NCI-H526 treated with DMSO at 0.1 percent for 48 hours (cell line): ENCODE data around the gene TBCEL.
"Not testable (repeated sequence)": the region's sequence is repeated elsewhere in the genome, so short reads cannot be mapped to it uniquely, and the experiment has no call there.

Experiments
- DNase-seq: peaks from one replicate; lab custom pipeline; 2025; lab: John Stamatoyannopoulos, UW

TBCEL gene, protein sequence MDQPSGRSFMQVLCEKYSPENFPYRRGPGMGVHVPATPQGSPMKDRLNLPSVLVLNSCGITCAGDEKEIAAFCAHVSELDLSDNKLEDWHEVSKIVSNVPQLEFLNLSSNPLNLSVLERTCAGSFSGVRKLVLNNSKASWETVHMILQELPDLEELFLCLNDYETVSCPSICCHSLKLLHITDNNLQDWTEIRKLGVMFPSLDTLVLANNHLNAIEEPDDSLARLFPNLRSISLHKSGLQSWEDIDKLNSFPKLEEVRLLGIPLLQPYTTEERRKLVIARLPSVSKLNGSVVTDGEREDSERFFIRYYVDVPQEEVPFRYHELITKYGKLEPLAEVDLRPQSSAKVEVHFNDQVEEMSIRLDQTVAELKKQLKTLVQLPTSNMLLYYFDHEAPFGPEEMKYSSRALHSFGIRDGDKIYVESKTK

DNA sequence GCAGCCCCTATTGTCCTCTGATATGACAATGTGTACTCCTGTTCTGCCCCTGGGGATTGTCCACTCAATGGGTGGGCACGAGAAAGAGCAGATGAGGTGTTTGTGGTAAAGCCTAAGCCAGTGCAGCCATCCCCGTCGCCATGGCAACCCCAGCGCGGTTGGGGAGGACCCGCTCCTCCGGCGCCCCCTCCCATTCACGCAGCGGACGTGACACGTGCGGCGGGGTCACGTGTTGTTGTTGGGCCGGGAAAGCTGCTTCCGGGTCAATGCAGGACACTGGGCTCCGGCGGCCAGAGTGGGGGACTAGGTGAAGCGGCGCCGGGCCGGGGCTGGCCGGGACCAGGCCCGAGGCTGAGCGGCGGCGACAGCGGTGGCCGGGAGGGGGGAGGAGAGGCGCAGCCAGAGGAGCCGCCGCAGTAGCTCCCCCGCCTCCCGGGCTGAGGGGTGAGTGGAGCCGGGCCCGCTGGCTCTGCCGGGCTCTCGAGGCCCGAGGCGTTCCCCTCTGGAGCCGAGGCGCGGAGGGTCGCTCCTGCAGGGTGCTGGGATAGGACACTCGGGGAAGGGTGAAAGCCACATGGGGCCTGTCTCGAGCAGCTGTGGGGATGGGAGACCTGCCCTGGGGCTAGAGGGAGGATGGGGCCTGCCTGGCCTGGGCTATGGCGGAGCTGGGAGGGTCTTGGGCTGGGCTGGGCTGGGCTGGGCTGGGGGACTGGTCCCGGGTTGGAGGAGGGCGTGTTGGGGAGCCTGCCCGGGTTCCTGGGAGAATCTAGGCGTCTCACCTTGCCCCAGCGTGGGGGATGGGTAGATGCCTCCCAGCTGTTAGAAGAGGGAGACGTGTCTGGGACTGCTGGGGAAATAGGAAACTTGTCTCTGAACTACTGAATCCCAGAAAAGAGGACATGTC lies at the start of gene TBCEL:
TSS of gene TBCEL (plus strand) at position 255 of the 904 bp plus-strand sequence. CDS start 21,589 bp downstream, outside the sequence.
- DNase-seq = peak; percentile 89

DNA sequence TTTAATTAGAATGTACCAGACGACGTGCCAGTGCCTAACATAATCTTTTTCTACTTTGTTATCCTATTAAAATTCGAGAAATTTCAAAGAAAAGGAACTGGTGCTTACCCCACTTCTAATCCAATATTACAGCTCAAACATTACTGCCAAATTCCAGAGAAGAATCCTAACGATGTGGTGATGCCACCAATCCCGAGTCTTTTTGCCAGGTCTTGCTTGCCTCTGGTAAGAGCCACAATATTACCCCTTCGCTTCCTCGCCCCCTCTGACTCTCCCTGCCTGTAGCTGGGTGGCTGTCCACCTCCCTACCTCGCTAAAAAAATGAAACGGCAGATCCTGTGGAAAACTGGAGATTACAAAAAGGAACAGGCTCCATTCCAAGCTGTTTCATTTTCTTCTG lies 49.4 kb upstream of the TBCEL start:
- DNase-seq = no peak

DNA sequence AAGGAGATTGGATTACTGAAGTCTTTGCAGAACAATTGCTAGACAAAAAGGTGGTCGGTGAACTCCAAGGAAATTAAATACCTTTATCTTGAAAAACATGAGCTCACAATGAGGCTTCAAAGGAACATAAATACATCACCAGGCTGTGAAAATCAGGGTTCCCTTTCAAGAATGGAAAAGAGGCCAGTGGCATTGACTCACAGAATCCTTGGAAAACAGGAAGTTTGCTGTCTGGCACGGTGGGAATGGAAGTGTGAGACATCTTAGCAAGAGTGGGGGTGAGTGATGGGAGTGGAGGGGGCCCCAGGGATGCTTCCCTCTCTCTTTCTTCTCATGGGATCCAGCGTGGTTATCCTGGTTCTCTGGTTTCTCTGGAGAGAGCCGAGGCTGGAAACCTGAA lies 48.9 kb upstream of the TBCEL start:
- no peak for DNase-seq

DNA sequence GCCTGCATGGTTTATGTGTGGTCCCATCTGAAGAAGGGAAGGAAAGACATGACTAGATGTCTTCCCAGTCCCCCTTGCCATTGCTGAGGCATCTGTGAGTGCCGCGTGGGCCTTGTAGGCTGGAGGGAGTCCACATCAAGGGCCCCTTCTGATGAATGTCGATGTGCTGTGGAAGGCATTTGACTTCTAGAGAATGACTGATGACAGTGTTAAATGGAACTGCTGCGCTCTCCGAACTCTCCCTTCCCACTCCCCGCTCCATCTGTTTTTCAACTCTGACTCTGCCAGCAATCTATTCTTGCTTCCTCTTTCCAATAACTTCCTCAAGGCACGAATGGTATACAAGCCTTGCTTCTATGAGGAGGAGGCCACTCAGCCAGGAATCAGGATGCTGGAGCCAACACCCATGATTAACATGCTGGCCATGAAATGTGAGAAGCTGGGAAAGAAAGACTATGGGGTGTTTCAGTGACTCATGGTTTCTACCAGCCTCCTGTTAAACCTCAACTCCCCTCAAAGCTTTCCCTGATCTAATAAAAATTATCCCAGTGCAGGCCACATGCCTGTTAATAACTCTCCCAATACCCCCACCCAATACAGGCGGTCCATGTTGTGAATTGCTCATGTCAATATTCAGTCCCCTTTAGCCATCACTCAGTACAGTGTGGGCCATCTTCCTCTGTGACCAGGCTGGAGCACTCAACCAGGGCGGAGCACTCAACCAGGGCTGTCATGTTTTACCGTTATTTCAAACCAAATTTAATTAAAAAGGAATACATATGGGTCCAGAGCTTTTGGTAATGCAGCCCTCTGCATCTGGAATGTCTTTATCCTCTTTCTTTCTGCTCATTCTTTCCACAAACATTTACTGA lies 46.4 kb upstream of the TBCEL start:
- no peak for DNase-seq

DNA sequence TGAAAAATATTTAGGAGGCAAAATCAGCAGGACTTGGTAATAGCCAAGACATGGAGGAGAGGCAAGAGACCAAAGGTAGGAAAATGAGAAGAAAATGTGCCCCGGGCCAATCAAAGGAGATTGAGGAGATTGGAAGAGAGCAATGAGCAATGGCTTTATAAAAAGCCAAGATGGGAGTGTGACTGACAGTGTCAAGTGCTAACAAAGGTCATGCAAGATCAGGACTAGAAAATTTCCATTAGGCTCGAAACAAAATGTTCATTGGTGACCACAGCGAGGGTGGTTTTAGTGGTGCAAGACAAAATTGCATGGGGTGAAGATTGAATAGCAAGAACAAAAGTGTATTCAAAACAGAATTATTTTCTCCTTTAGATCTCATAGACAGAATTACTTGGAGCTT lies 45.2 kb upstream of the TBCEL start:
- no peak for DNase-seq

DNA sequence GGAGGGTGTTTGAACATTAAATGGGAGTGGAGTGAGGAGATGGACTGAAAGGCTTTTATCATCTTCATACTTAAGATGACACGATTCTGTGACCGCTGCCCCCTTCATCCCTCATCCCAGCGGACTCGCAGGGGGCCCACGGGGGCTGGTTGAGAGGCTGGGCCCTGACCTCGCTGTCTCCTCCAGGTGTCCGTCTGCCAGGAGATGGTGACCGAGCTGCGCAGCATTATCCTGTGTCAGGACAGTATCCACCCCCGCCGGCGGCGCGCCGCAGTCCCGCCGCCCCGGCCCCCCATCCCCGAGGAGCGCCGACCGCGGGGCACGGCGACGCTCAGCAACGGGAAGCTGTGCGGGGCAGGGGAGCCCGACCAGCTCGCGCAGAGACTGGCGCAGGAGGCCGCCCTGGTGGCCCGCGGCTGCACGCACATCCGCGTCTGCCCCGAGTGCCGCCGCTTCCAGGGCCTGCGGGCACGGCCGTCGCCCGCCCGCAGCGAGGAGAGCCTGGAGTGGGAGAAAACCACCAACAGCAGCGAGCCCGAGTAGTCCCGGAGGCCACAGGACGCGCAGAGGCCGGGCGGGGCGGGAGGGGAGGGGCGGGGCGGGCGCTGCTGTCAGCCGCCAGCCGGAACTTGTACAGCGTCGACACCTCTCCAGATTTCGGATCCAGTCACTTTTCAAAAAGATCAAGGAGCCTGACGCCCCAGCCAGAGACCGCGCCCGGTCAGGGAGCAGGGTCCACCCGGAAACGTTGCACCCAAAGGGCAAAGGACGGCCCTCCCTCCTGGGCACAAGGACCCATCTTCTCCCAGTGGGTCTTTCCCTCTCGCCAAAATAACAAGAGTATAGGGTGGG lies 38.0 kb upstream of the TBCEL start:
- peak; percentile 53 for DNase-seq

DNA sequence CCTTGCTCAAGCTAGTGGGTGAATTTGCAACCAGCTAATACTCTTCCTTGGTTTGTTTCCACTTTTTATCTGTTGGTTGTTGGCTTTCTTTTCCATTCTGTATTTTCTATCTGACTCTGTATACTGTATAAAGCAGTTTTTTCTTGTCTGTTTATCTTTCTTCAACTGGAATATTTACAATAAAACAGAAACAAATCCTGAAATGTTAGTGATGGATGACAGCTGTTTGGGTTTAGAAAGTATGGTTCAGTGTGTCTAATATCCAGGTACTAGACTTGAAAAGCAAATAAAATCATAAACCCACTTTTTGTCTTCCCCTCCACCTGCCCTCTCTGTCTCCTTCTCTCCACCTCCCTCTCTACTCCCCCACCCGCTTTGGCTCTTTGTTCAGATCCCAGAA lies 35.3 kb upstream of the TBCEL start:
- no peak for DNase-seq

DNA sequence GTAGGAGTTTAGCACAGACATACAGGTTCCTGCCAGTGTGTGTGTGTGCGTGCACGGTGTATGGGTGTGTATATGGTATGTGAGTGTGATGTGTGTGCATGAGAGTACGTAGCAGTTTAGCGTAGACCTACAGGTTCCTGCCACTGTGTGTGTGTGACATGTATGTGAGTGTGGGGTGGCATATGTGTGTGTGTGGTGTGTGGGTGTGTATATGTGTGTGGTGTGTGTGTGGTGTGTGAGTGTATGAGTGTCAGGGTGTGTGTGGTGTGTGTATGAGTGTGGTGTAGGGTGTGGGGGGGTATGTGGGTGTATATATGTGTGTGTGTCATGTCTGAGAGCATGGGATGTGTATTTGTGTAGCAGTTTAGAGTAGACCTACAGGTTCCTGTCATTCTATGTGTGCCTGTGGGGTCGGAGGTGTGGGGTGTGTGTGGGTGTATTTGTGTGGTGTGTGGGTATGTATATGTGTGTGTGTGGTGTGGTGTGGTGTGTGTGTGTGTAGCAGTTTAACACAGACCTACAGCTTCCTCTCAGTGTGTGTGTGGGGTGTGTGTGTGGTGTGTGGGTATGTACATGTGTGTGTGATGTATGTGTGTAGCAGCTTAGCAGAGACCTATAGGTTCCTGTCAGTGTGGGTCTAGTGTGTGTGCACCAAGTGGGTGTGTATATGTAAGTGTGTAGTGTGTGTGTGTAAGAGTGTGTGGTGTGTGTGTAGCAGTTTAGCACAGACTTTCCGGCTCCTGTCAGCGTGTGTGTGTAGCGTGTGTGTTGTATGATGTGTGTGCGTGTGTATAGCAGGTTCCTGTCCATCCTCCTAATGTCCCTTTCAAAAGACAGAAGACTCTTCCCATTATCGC lies 31.8 kb upstream of the TBCEL start:
- DNase-seq = no peak

DNA sequence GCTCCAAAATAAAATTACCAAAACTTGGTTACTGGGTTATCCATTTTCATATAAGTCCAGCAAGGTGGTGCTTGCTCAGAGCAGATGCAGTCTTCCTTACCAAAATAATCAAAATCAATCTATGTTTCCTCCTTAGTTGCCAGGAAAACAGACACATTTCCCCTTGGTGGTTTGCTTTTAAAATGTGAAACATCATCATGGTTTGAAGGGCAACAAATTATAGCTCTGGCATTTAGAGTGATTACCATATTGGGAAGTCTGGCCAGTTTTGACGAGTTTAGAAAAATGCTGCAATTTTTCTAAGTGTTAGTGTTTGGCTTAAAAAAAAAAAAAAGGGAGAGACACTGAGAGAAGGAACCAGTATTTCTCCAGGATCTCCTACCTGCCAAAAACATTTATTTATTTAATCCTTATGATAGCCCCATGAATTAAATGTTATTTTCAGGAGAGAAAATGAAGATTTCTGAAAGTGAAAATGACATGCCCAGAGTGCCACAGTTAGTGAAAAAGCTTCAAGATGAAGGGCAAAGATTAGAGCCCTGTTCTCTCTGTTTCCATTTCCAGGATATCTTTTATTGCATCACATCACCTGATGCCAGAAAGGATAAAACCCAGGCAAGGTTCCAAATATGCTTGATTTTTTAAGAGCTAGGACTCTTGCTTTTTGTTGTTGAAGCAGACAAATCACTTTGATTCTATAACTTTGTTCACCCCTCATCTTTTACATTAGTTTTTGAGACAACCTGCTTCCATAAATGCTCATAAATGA lies 29.6 kb upstream of the TBCEL start:
- DNase-seq = no peak

DNA sequence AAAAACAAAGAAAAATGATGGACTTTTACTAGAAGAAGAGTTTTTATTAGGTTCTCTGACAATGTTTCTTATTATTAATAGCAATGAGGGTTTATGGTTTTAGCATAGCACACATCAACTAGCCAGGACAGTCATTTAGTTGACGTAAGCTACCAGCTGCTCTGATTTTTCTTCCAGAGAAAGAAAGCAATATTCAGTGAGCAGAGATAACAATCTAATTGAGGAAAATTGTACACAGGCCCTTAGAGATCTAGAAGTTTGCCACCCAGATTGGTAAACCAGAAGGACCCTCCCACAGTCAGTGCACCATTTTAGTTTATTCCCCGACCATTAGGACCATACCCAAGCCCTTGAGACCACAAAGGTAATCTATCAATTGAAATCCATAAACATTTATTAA lies 28.7 kb upstream of the TBCEL start:
- DNase-seq = no peak

DNA sequence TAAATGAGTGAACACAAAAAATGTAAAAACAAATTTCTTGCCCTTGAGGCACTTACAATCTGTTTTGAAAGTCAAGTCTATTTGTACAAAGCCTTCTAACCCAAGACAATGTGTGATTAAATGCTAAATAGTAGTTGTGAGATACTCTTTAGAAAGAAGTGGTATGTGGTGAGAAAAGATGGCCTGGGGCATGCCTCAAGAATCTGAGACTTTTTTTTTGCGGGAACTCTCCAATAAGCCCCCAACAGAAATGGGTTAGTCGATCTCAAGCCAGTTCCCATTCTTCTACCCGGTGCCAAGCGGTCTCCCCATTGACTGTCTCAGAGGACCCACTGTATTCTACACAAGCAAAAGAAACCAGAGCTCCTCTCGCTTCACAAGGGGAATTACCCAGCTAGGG lies 26.9 kb upstream of the TBCEL start:
- no peak for DNase-seq

DNA sequence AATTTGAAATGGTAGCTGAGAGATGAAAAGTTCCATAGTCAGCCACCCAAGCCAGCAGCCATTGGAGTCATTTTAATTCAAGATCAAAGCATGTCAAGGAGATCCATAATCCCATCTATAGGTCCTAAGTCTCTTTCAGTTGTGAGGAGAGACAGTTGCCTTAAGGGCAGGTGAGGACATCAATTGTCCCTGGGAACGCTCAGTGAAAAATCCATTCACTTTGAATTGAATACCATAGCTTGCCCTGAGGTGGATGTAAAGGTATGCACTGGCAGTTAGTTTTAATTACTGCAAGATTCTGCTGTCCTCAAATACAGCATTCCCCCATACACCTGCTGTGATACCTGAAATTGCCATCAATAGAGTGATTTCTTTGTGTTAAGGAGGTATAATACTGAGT lies 25.3 kb upstream of the TBCEL start:
- no peak for DNase-seq

DNA sequence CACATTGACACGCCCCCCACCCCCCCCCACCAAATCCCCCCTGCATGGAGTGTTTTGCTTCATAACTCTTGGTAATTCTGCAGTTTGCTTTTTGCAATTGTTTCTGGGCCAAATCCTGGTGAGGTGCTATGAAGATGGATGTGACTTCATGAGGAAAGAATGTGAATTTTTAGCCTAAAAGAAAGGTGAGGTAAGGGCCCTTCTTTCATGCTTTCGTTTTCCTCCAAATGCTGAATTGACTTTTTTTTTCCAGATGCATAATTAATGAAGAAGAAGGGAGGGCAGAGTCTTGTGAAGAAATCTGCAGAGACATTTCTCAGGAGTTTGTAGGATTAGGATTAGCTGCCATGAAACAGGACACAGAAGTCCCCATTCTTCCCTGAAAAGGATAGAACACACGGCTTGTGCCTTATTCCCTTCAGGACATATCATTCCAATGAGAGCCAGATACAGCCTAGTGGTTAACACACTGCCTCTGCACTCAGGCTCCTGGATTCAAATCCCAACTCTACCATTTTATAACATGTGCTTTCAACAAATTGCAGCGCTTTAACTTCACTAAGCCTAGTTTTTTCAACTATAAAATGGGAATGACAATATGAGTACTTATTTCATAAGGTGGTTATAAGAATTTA lies 19.6 kb upstream of the TBCEL start:
- no peak for DNase-seq

DNA sequence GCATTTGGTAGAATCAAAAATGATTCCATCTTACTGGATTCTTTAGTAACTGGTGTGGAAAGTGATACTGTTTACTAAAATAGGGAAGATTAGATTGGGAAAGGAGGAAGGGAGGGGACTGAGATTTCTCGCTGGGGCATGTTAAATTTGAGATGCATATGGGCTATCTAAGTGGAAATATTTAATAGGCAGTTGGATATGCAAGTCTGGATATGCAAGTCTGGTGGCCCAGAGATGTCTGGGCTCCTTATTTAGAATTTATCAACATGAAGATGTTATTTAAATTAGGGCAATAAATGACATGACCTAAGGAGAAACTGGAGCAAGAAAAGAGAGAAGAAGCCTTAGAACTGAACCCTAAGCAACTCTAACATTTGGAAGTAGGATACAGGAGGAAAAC lies 17.0 kb upstream of the TBCEL start:
- DNase-seq = no peak

DNA sequence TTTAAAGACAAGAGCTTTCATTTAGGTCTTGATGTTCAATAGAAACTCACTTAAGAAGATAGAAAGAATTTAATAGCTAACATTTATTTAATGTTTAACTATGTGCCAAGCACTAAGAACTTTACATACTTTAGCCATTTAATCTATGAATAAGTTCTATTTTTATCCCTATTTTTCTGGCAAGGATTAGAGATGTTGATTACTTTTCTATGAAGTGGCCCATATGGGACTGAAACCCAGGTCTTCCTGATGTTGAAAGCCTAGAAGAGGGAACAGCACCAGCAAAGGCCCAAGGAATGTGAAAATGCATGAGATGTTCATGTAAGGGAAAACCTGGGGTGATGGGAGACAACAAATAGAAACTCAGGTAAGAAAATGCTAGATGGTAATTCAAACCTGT lies 15.4 kb upstream of the TBCEL start:
- DNase-seq = no peak

DNA sequence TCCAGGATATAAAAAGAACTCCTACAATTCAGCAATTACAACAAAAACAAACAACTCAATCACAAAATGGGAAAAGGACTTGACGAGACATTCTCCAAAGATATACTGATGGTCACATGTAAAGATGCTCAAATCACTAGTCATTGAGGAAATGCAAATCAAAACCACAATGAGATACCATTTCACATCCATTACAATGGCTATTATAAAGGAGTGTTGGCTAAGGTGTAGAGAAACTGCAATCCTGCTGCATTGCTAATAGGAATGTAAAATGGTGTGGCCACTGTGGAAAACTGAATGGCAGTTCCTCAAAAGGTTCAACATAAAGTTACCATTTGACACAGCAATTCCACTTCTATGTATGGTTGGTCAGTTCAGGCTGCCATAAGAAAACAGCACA lies 11.8 kb upstream of the TBCEL start:
- DNase-seq = peak; percentile 83

DNA sequence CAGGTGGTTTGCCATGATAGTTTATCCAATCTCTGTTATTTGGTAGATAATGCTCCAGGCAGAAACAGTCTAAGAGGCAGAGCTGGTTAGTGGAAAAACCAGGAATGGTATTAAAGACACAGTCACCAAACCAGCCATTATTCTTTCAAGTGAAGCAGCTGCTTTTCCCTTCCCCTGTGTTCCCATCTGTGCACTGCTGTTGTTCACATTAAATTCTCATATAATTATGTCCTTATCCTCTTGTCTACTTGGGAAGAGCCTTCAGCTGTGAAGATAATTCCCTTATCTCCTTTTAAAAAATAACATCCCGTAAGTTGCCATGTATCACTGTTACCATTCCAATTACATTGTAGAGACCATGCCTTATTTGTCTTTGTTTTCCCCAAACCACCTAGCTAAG lies 5.2 kb upstream of the TBCEL start:
- no peak for DNase-seq

DNA sequence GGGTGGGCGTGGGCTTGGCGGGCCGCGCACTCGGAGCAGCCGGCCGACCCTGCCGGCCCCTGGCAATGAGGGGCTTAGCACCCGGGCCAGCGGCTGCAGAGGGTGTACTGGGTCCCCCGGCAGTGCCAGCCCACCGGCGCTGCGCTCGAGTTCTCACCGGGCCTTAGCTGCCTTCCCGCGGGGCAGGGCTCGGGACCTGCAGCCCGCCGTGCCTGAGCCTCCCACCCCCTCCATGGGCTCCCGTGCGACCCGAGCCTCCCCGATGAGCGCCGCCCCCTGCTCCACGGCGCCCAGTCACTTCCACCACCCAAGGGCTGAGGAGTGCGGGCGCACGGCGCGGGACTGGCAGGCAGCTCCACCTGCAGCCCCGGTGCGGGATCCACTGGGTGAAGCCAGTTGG lies 2.2 kb upstream of the TBCEL start:
- DNase-seq = not testable (repeated sequence)

DNA sequence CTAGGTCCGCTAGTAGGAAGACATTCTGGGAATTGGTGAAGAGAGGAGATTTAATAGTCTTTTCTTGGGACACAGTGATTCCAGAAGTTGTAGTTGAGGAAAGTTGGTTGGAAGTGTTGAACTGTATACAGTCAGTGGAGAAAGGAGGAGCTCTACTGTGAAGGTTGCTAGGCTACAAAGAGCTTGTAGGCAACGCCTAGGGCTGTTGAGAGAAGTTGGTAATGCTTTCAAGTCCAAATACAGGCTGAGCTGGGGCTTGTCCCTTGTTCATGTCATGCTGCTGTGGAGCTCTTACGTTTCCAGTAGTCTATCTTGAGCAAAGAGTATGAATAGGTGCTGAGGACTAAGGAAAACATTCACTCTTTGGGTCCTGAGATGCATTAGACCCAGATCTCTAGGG lies 1.1 kb downstream of the TBCEL start:
- DNase-seq = no peak
